HUES48 (cell line): ENCODE results near the gene IP6K1.
A peak's percentile ranks its signal among the peaks of the same experiment; 100 is the strongest.

Experiments used
- H3K27ac ChIP-seq: one replicate; pipeline ENCODE4 v1.7.0; 2013; ENCODE audit warnings: low read depth, low read length, inconsistent platforms
- H3K27me3 ChIP-seq: 2 replicates; pipeline ENCODE4 v1.6.1; 2013; ENCODE audit warnings: mild to moderate bottlenecking, low read length; ENCODE audit not compliant: control insufficient read depth, insufficient read depth
- H3K36me3 ChIP-seq: 2 replicates; pipeline ENCODE4 v1.6.1; 2013; ENCODE audit warnings: low read length; ENCODE audit not compliant: control insufficient read depth, insufficient read depth
- H3K4me1 ChIP-seq: 2 replicates; pipeline ENCODE4 v1.6.1; 2013; ENCODE audit warnings: mild to moderate bottlenecking, low read length; ENCODE audit not compliant: control insufficient read depth, insufficient read depth
- H3K4me3 ChIP-seq: 2 replicates; pipeline ENCODE4 v1.5.1; 2013; ENCODE audit warnings: mild to moderate bottlenecking, low read depth, low read length
- H3K9ac ChIP-seq: 2 replicates; pipeline ENCODE4 v1.6.1; 2013; ENCODE audit warnings: mild to moderate bottlenecking, low read depth, low read length, moderate library complexity
- H3K9me3 ChIP-seq: 2 replicates; pipeline ENCODE4 v1.6.1; 2013; ENCODE audit warnings: low read length; ENCODE audit not compliant: control insufficient read depth, insufficient read depth

Gene IP6K1

GRCh38 chr3:49804141-49805041 is 18.0 kb upstream of the IP6K1 start:
- Histone ChIP-seq H3K27ac (no peak overlapping the region), H3K4me3 (no peak overlapping the region), H3K4me1 (peaks cover 14% of the 10 kb centered on the region)

GRCh38 chr3:49803465-49804140 is 17.3 kb upstream of the IP6K1 start:
- no peaks in the 10 kb centered on the region for H3K36me3 ChIP-seq
- peak overlapping the region; percentile 95 for H3K4me3 ChIP-seq
- H3K27me3 ChIP-seq, result peaks cover 31% of the 10 kb centered on the region
- no peak overlapping the region for H3K27ac ChIP-seq
- no peaks in the 10 kb centered on the region for H3K9me3 ChIP-seq
- H3K9ac ChIP-seq, result no peak overlapping the region
- peaks cover 14% of the 10 kb centered on the region for H3K4me1 ChIP-seq

More at GRCh38 chr3:49804141-49805041, 18.0 kb upstream of the IP6K1 start:
- Histone ChIP-seq H3K36me3 (no peaks in the 10 kb centered on the region), H3K27me3 (peaks cover 31% of the 10 kb centered on the region), H3K9me3 (no peaks in the 10 kb centered on the region), H3K9ac (no peak overlapping the region)

GRCh38 chr3:49802719-49803464 is 16.6 kb upstream of the IP6K1 start, which contains the start of gene INKA1:
Gene INKA1, plus strand, starts transcription at chr3:49803261. Its CDS starts 132 bp downstream, at chr3:49803393.
- peaks cover 14% of the 10 kb centered on the region for H3K4me1 ChIP-seq
- no peaks in the 10 kb centered on the region for H3K9me3 ChIP-seq
- H3K4me3 ChIP-seq, result peak within 1 kb of the TSS; percentile 95
- H3K36me3 ChIP-seq, result no peaks in the 10 kb centered on the region
- no peak within 1 kb of the TSS for H3K27ac ChIP-seq
- H3K9ac ChIP-seq, result no peak within 1 kb of the TSS
- peaks cover 31% of the 10 kb centered on the region for H3K27me3 ChIP-seq

DNA sequence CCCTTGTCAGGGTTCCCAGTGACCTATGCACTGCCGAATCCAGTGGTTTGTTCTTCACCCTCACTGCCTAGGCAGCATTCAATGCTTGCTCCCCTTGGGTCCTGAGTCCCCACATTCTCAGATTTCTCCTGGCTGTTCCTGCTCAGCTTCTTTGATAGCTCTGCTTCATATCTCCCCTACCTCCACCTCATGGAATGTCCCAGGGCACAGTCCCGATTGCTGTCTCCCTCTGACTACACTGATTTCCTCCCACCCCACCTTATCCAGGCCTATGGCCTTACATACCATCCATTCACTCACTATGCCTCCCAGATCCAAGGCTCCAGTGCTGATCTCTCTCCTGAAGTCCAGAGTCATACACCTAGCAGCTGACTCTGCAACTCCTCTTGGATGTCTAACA is 14.8 kb upstream of the IP6K1 start:
- H3K27ac ChIP-seq, result no peak overlapping the region
- H3K4me3 ChIP-seq, result no peak overlapping the region
- no peaks in the 10 kb centered on the region for H3K36me3 ChIP-seq
- H3K27me3 ChIP-seq, result peaks cover 31% of the 10 kb centered on the region
- no peak overlapping the region for H3K9ac ChIP-seq
- H3K9me3 ChIP-seq, result no peaks in the 10 kb centered on the region
- peaks cover 6% of the 10 kb centered on the region; the same call in 1 of the 2 replicates for H3K4me1 ChIP-seq

- Histone ChIP-seq H3K27me3 (peaks cover 24% of the 10 kb centered on the region), H3K27ac (no peak within 1 kb of the TSS), H3K36me3 (no peaks in the 10 kb centered on the region), H3K4me3 (no peak within 1 kb of the TSS), H3K9me3 (no peaks in the 10 kb centered on the region), H3K4me1 (no peaks in the 10 kb centered on the region), H3K9ac (no peak within 1 kb of the TSS)
Observed at GRCh38 chr3:49799761-49800160, 13.4 kb upstream of the IP6K1 start, which contains the start of gene CDHR4. Gene CDHR4, minus strand, starts transcription at chr3:49799873. Its CDS starts 61 bp downstream, at chr3:49799812.

DNA sequence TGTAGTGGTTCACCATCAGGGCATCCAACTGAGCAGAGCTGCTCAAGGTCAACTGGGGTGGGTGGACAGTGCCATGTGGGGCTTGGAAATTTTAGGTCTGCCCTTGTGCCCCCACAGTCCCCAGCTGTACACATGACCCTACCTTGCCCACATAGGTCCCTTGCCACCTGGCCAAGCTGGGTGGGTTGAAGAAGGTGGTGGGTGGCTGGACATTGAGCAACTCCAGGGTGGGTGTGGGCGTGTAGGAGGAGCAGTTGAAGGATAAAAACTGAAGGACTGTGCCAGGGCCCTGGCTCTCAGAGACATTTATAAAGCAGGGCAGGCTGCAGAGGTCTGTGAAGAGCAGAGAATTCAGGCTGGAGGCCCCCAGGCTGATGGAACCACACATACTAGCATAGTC is 12.8 kb upstream of the IP6K1 start:
- Histone ChIP-seq H3K9ac (no peak overlapping the region), H3K36me3 (no peaks in the 10 kb centered on the region), H3K4me3 (no peak overlapping the region), H3K9me3 (no peaks in the 10 kb centered on the region), H3K27ac (no peak overlapping the region), H3K4me1 (no peaks in the 10 kb centered on the region), H3K27me3 (peaks cover 17% of the 10 kb centered on the region)

- Histone ChIP-seq H3K27me3 (no peaks in the 10 kb centered on the region), H3K4me1 (no peaks in the 10 kb centered on the region), H3K27ac (no peak overlapping the region), H3K36me3 (no peaks in the 10 kb centered on the region), H3K9me3 (no peaks in the 10 kb centered on the region), H3K4me3 (no peak overlapping the region), H3K9ac (no peak overlapping the region)
Observed at GRCh38 chr3:49794926-49795905, 8.9 kb upstream of the IP6K1 start.

- no peaks in the 10 kb centered on the region for H3K4me1 ChIP-seq
- H3K9ac ChIP-seq, result no peak overlapping the region
- H3K4me3 ChIP-seq, result no peak overlapping the region
- no peaks in the 10 kb centered on the region for H3K27me3 ChIP-seq
- H3K36me3 ChIP-seq, result no peaks in the 10 kb centered on the region
- H3K9me3 ChIP-seq, result no peaks in the 10 kb centered on the region
- no peak overlapping the region for H3K27ac ChIP-seq
Observed at GRCh38 chr3:49794431-49794830, 8.1 kb upstream of the IP6K1 start.

DNA sequence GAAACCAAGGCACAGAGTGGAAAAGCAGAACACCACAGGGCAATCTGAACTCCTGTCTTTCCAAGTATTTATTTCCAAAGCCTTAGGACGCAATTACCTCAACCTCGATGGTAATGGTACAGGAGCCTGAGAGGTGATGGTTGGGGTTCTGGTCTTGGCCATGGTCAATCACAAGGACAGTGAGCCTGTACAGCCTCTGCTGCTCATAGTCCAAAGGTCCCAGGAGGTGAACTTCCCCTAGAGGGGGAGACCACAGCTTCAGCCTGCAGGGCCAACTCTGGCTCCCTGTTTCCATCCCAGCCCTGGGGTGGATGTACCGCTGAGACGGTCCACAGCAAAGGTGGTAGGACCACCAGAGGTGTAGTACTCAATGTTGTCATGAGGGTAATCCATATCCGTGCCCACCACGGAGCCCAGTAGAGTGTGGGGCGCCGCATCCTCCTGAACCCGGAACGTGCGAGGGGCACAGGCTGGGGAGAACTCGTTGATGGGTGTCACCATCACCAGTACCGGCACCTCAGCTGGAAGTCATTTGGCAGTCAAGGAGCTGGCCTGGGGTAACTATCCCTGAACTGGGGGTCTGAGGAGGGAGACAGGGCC is 7.2 kb upstream of the IP6K1 start:
- Histone ChIP-seq H3K9me3 (no peaks in the 10 kb centered on the region), H3K27ac (no peak overlapping the region), H3K4me1 (no peaks in the 10 kb centered on the region), H3K4me3 (no peak overlapping the region), H3K9ac (no peak overlapping the region), H3K27me3 (no peaks in the 10 kb centered on the region), H3K36me3 (no peaks in the 10 kb centered on the region)
